Loucy (cell line): ENCODE measurements around the gene PADI1.

ENCODE experiments used
- H2AFZ ChIP-seq: fragments of 200-600 bp; sonication (generic); 2 replicates; pipeline ENCODE4 v1.6.0; 2016; ENCODE audit warnings: antibody characterized with exemption, mild to moderate bottlenecking, low read length, moderate library complexity
- H3F3A ChIP-seq: fragments of 200-600 bp; 2 replicates; pipeline ENCODE4 v1.6.0; 2016; ENCODE audit warnings: antibody characterized with exemption, low read depth, mild to moderate bottlenecking
- H3K27me3 ChIP-seq: fragments of 200-600 bp; sonication (generic); 2 replicates; pipeline ENCODE4 v1.6.1; 2014; ENCODE audit warnings: low read length, mild to moderate bottlenecking; ENCODE audit not compliant: insufficient read depth, poor library complexity, severe bottlenecking
- H3K36me3 ChIP-seq: fragments of 200-600 bp; sonication (generic); 2 replicates; pipeline ENCODE4 v1.6.1; 2016; ENCODE audit warnings: low read length; ENCODE audit not compliant: insufficient read depth
- H3K4me1 ChIP-seq: fragments of 200-600 bp; sonication (generic); 2 replicates; pipeline ENCODE4 v1.5.1; 2014; ENCODE audit warnings: low read length, mild to moderate bottlenecking; ENCODE audit not compliant: insufficient read depth, poor library complexity, severe bottlenecking
- H3K4me2 ChIP-seq: fragments of 200-600 bp; sonication (generic); 2 replicates; pipeline ENCODE4 v1.6.0; 2014; ENCODE audit warnings: antibody characterized with exemption, low read length, low read depth, mild to moderate bottlenecking; ENCODE audit not compliant: poor library complexity, severe bottlenecking
- H3K4me3 ChIP-seq: fragments of 200-600 bp; sonication (generic); 2 replicates; pipeline ENCODE4 v1.5.1; 2014; ENCODE audit warnings: low read length, mild to moderate bottlenecking, mixed read lengths; ENCODE audit not compliant: poor library complexity, severe bottlenecking
- H3K79me2 ChIP-seq: fragments of 200-600 bp; sonication (generic); 2 replicates; pipeline ENCODE4 v1.6.1; 2014; ENCODE audit warnings: low read length; ENCODE audit not compliant: insufficient read depth
- H3K9ac ChIP-seq: fragments of 200-600 bp; sonication (generic); 2 replicates; pipeline ENCODE4 v1.6.0; 2014; ENCODE audit warnings: mild to moderate bottlenecking, low read depth, low read length, moderate library complexity; ENCODE audit not compliant: poor library complexity, severe bottlenecking
- H3K9me2 ChIP-seq: fragments of 200-600 bp; sonication (generic); replicated peaks from 2 replicates; pipeline ENCODE4 v1.6.1; 2016; ENCODE audit warnings: low read depth, low read length, mixed read lengths
- H3K9me3 ChIP-seq: fragments of 200-600 bp; sonication (generic); 2 replicates; pipeline ENCODE4 v1.6.1; 2014; ENCODE audit warnings: mild to moderate bottlenecking, antibody characterized with exemption, low read length, low read depth; ENCODE audit not compliant: insufficient read depth
- H4K20me1 ChIP-seq: fragments of 200-600 bp; sonication (generic); 2 replicates; pipeline ENCODE4 v1.6.0; 2014; ENCODE audit warnings: antibody characterized with exemption, low read length, mild to moderate bottlenecking; ENCODE audit not compliant: insufficient read depth, poor library complexity, severe bottlenecking
- CTCF ChIP-seq: fragments of 200-600 bp; sonication (generic); conservative IDR thresholded peaks from 2 replicates; pipeline ENCODE4 v1.5.1; 2014; ENCODE audit warnings: mild to moderate bottlenecking, antibody characterized with exemption, low read length
- EZH2phosphoT487 ChIP-seq: fragments of 200-600 bp; IDR thresholded peaks from 2 replicates; pipeline ENCODE4 v1.6.1; 2018; ENCODE audit warnings: antibody characterized with exemption, mild to moderate bottlenecking, moderate library complexity, borderline replicate concordance

PADI1 gene

DNA sequence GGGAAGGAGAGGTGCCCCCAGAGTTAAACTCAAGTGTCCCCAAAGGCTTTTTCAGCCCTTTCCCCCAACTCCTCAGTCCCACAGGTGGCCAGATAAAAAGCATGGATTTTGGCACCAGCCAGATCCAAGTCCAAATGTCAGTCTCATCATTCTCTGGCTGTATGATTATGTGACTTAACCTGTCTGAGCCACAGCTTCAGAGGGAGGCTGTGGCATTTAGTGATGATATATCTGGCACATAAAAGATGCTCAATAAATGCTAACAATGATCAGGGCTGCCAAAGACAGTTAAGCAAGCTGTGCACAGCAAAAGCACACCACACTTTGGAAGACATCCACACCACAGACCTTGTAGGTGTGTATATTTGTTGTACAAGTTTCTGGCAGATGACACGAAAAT, 38.3 kb downstream of the PADI1 start:
- Histone ChIP-seq H3K9me2 (no peaks in the 10 kb centered on the region), H3K4me2 (no peak overlapping the region), H4K20me1 (no peaks in the 10 kb centered on the region), H3K9me3 (no peaks in the 10 kb centered on the region), H3K4me3 (no peak overlapping the region), H3K9ac (no peak overlapping the region), H3K27me3 (no peaks in the 10 kb centered on the region), H3K36me3 (no peaks in the 10 kb centered on the region), H3K79me2 (no peaks in the 10 kb centered on the region), H3K4me1 (peaks cover 6% of the 10 kb centered on the region), H2AFZ (no peak overlapping the region), H3F3A (no peaks in the 10 kb centered on the region)
- TF ChIP-seq CTCF (no peak), EZH2phosphoT487 (no peak)

DNA sequence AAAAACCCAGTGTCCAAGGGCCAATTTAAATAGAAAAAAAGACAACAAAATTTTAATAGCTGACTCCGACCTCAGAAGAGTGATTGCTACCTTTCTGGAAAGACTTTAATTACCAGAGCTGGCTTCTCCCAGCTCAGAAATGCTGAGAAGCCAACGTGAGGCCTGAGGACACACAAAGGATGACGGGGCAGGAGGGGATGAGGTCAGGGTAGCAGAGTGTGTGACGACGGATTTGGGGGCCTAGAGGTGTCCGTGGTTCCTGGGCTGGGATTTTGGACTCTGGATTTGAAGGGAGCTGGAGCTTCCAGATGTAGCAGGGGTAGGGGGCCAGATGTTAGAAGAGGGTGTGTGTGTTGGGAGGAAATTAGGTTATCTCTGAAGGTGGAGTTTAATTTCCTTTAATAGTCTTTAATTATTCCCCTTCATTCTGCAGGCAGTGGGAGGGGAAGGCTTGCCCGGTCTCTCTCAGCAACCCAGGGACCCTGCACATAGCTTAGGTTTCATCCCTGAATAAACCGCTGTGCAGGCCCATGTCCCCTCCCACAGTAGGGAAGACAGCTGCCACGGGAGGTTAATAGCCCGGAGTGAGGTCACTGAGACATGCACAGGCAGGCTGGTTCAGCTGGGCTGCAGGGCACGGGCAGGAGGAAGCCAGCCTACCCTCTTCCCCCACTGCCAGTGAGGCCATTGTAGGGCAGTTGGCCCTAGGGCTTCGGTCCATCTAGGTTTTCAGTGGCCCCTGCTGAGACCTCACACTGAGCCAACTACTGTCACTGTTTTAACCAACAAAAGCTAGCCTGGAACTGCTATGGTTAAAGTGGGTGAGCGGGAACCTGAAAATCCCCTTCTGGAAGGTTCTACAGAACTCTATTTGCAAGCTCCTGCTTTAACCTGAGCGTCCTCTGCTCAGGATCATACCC, 40.2 kb downstream of the PADI1 start:
- Histone ChIP-seq H2AFZ (no peak overlapping the region), H3K9me2 (no peaks in the 10 kb centered on the region), H3K4me1 (no peaks in the 10 kb centered on the region), H3K9me3 (no peaks in the 10 kb centered on the region), H3K27me3 (no peaks in the 10 kb centered on the region), H4K20me1 (no peaks in the 10 kb centered on the region), H3K4me3 (no peak overlapping the region), H3K36me3 (no peaks in the 10 kb centered on the region), H3F3A (no peaks in the 10 kb centered on the region), H3K9ac (no peak overlapping the region), H3K4me2 (no peak overlapping the region), H3K79me2 (no peaks in the 10 kb centered on the region)
- TF ChIP-seq CTCF = no peak
- TF ChIP-seq EZH2phosphoT487 = no peak

DNA sequence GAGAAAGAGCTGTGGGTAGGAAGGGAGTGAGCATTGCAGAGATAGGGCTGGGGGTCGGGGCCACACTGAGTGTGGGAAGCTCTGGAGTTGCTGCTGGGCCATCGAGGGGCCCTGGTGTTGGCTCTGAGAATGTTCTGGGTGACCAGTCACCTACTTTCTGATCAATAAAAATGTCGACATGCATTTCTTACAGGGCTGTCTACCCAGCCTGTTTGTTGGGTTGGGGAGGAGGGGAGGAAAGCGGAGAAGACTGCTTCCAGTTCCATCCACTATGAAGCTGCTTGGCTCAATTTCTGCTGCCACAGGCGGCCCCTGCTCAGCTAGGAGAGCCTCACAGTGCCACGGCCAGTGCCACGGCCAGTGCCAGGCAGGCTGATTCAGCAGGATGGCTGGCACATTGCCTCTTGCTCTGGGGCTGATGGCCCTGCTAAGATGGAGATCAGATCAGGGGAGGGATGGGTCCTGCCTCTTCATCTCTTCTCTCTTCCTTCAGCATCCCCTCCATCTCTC, 40.9 kb downstream of the PADI1 start:
- Histone ChIP-seq H3K4me2 (no peak overlapping the region), H3K36me3 (no peaks in the 10 kb centered on the region), H3K9ac (no peak overlapping the region), H3K79me2 (no peaks in the 10 kb centered on the region), H3F3A (no peaks in the 10 kb centered on the region), H3K4me3 (no peak overlapping the region), H2AFZ (no peak overlapping the region), H4K20me1 (no peaks in the 10 kb centered on the region), H3K9me3 (no peaks in the 10 kb centered on the region), H3K27me3 (no peaks in the 10 kb centered on the region), H3K9me2 (no peaks in the 10 kb centered on the region), H3K4me1 (no peaks in the 10 kb centered on the region)
- TF ChIP-seq CTCF = no peak
- TF ChIP-seq EZH2phosphoT487 = no peak
